HepG2 (cell line): ENCODE results near the gene P3H3. TPM values are rescaled to one million over a fixed set of nuclear protein-coding genes. Genes with fewer than 3 reads are reported as not detected.

Experiments
- ARHGAP35 ChIP-seq: sonication (generic); formaldehyde crosslinking; IDR thresholded peaks from 2 replicates; pipeline ENCODE4 v1.9.0; 2022; ENCODE audit warnings: mild to moderate bottlenecking, inconsistent platforms, moderate library complexity, missing genetic modification reagents, borderline replicate concordance
- ATM ChIP-seq: fragments of 450-650 bp; IDR thresholded peaks from 2 replicates; pipeline ENCODE4 v1.7.1; 2017; ENCODE audit warnings: mild to moderate bottlenecking, borderline replicate concordance
- DNMT3B ChIP-seq: conservative IDR thresholded peaks from 2 replicates; pipeline ENCODE4 v1.6.1; 2016; ENCODE audit warnings: missing biosample characterization, control low read depth
- EP300 ChIP-seq, 3 experiments: sonication (generic) in 1 of 3; formaldehyde crosslinking in 1 of 3; IDR thresholded peaks; 2 replicates each; pipeline versions ENCODE4 v1.5.1 to v1.6.1; 2011 to 2020; ENCODE audit warnings: low read depth in 2 of 3, low read length in 2 of 3, borderline replicate concordance in 1 of 3, improper control_type of control experiment in 1 of 3, mild to moderate bottlenecking in 1 of 3, missing genetic modification reagents in 1 of 3, moderate library complexity in 1 of 3
- ETV5 ChIP-seq: IDR thresholded peaks from 2 replicates; pipeline ENCODE4 v1.6.1; 2018; ENCODE audit warnings: missing biosample characterization, missing genetic modification reagents, inconsistent platforms, borderline replicate concordance
- HNRNPK ChIP-seq: fragments of 200-400 bp; formaldehyde crosslinking; IDR thresholded peaks from 2 replicates; pipeline ENCODE4 v1.6.1; 2018; ENCODE audit warnings: low read length, low read depth, moderate library complexity, mild to moderate bottlenecking; ENCODE audit not compliant: poor library complexity, severe bottlenecking
- IRF2 ChIP-seq: IDR thresholded peaks from 2 replicates; pipeline ENCODE4 v1.6.1; 2018; ENCODE audit warnings: missing genetic modification reagents, missing compliant biosample characterization
- MAZ ChIP-seq, 2 experiments: sonication (generic) in 1 of 2; formaldehyde crosslinking in 1 of 2; IDR thresholded peaks; 2 replicates each; pipeline versions ENCODE4 v1.5.0 to v1.6.1; 2012 to 2020; ENCODE audit warnings: low read depth in 2 of 2, mild to moderate bottlenecking in 2 of 2, borderline replicate concordance in 1 of 2, improper control_type of control experiment in 1 of 2, low read length in 1 of 2, missing genetic modification reagents in 1 of 2, moderate library complexity in 1 of 2
- MED8 ChIP-seq: sonication (generic); formaldehyde crosslinking; IDR thresholded peaks from 2 replicates; pipeline ENCODE4 v1.8.1; 2023; ENCODE audit warnings: mild to moderate bottlenecking, missing genetic modification reagents; ENCODE audit not compliant: insufficient replicate concordance
- NFE2L2 ChIP-seq: fragments of 150-350 bp; IDR thresholded peaks from 2 replicates; pipeline ENCODE4 v1.6.1; 2014; ENCODE audit warnings: low read length
- NFKB2 ChIP-seq: sonication (generic); formaldehyde crosslinking; IDR thresholded peaks from 2 replicates; pipeline ENCODE4 v1.4.0; 2020; ENCODE audit warnings: missing genetic modification reagents, borderline replicate concordance
- PHF21A ChIP-seq: sonication (generic); formaldehyde crosslinking; IDR thresholded peaks from 2 replicates; pipeline ENCODE4 v1.5.0; 2020; ENCODE audit warnings: mild to moderate bottlenecking, missing genetic modification reagents
- SALL1 ChIP-seq: sonication (generic); formaldehyde crosslinking; IDR thresholded peaks from 2 replicates; pipeline ENCODE4 v1.8.0; 2022; ENCODE audit warnings: mild to moderate bottlenecking, missing genetic modification reagents
- TAF15 ChIP-seq: fragments of 200-400 bp; formaldehyde crosslinking; IDR thresholded peaks from one replicate; pipeline ENCODE4 v1.6.1; 2018; ENCODE audit warnings: mild to moderate bottlenecking, low read depth, low read length; ENCODE audit not compliant: poor library complexity, severe bottlenecking
- TRIM24 ChIP-seq: sonication (generic); formaldehyde crosslinking; IDR thresholded peaks from 2 replicates; pipeline ENCODE4 v1.8.0; 2022; ENCODE audit warnings: mild to moderate bottlenecking, missing genetic modification reagents
- YEATS2 ChIP-seq: sonication (generic); formaldehyde crosslinking; IDR thresholded peaks from 2 replicates; pipeline ENCODE4 v1.4.0; 2020; ENCODE audit warnings: missing genetic modification reagents, borderline replicate concordance
- YEATS4 ChIP-seq: sonication (generic); formaldehyde crosslinking; IDR thresholded peaks from 2 replicates; pipeline ENCODE4 v1.4.0; 2020; ENCODE audit warnings: missing genetic modification reagents, borderline replicate concordance
- ZFX ChIP-seq: sonication (generic); formaldehyde crosslinking; IDR thresholded peaks from 2 replicates; pipeline ENCODE4 v1.4.0; 2020; ENCODE audit warnings: mild to moderate bottlenecking, low read depth, missing genetic modification reagents, moderate library complexity
- ZGPAT ChIP-seq: IDR thresholded peaks from 2 replicates; pipeline ENCODE4 v1.6.1; 2016; ENCODE audit warnings: mild to moderate bottlenecking
- ZNF101 ChIP-seq: sonication (generic); formaldehyde crosslinking; IDR thresholded peaks from 2 replicates; pipeline ENCODE4 v1.4.0; 2020; ENCODE audit warnings: mild to moderate bottlenecking, low read depth, missing genetic modification reagents, borderline replicate concordance
- ZNF20 ChIP-seq: sonication (generic); formaldehyde crosslinking; IDR thresholded peaks from 2 replicates; pipeline ENCODE4 v1.4.0; 2020; ENCODE audit warnings: mild to moderate bottlenecking, moderate library complexity, missing genetic modification reagents
- ZNF326 ChIP-seq: sonication (generic); formaldehyde crosslinking; IDR thresholded peaks from 2 replicates; pipeline ENCODE4 v1.4.0; 2020; ENCODE audit warnings: missing genetic modification reagents, borderline replicate concordance
- ZNF430 ChIP-seq: sonication (generic); formaldehyde crosslinking; IDR thresholded peaks from 2 replicates; pipeline ENCODE4 v1.9.0; 2021; ENCODE audit warnings: mild to moderate bottlenecking, missing genetic modification reagents
- ZNF446 ChIP-seq: sonication (generic); formaldehyde crosslinking; IDR thresholded peaks from 2 replicates; pipeline ENCODE4 v1.5.0; 2020; ENCODE audit warnings: mild to moderate bottlenecking, missing genetic modification reagents
- polyA plus RNA-seq, 8 experiments: library from polyadenylated mRNA; depleted of rRNA in 3 of 8; stranded (reverse) in 7 of 8; unstranded in 1 of 8; fragments of >200 nt; fragmentation: Illumina TruSeq in 4 of 8; extraction: Trizol in 4 of 8; gene quantifications; 2 replicates each; pipeline versions ENCODE4 v1.2.1 to v1.2.3, GENCODE V29; 2011 to 2016; ENCODE audit warnings: low read depth in 4 of 8, missing spikeins in 1 of 8, mixed read lengths in 1 of 8; ENCODE audit not compliant: insufficient read depth in 1 of 8
- total RNA-seq, 5 experiments: library from RNA; depleted of rRNA; stranded (reverse); fragments of >200 nt; fragmentation: Illumina TruSeq; extraction: Trizol; gene quantifications; 2 replicates each; pipeline ENCODE4 v1.2.3, GENCODE V29; 2016; ENCODE audit warnings: low read depth in 1 of 5
- TF ChIP-seq, protein P1 (sequence below): sonication (generic); formaldehyde crosslinking; IDR thresholded peaks from 2 replicates; pipeline ENCODE4 v1.5.0; 2020; ENCODE audit warnings: mild to moderate bottlenecking, missing genetic modification reagents

P3H3 gene
- total and polyA plus RNA-seq, 2 of the 13 experiments (the other 11 are each of a cell fraction or from before 2014, with no cell fraction given) = 20.1 to 20.5 TPM

DNA sequence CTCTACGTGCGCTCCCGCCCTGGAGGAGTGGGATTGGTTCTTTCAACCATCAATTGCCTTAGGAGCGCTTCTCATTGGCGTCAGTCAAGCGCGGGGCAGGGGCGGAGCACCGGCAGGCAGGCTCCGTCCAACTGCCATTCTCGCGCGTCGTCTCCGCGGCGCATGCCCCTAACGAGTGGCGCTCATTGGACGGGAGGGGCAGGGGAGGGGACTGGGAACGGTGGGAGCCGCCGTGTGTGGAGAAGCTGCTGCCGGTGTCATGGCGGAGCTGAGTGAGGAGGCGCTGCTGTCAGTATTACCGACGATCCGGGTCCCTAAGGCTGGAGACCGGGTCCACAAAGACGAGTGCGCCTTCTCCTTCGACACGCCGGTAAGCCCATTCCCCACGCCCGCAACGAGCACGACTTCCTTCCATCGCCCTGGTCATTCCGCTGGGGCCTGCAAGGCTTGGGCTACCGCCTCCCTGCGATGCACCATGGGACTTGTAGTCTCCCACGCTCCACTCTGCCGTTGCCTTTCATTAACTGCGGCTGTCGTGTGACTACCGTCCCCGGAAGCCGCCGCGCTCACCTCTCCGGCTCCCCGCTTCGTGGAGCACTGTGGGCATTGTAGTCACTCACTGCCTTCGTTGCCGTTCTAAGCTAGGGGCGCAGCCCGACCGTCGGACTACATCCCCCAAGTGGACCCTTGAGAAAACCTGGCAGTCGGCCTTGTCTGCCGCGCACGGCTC, 23.9 kb downstream of the P3H3 start, which contains the start of gene USP5 (continued):
- TF ChIP-seq TAF15 = peak; percentile 52
- TF ChIP-seq ZGPAT (CRISPR knock-in tag) = peak; percentile 76
- peak; percentile 33; the same call in 1 of the 2 replicates for TF ChIP-seq ETV5 (CRISPR knock-in tag)
- peak; percentile 1; the same call in 1 of the 2 replicates for TF ChIP-seq NFE2L2
- TF ChIP-seq ATM = no peak
- TF ChIP-seq SALL1 (CRISPR knock-in tag) = peak; percentile 62
- TF ChIP-seq ZFX = peak; percentile 99
- TF ChIP-seq HNRNPK = no peak
- TF ChIP-seq TRIM24 (CRISPR knock-in tag) = no peak
- peak; percentile 25 for TF ChIP-seq MED8 (CRISPR knock-in tag)
- TF ChIP-seq ZNF101 = no peak
- TF ChIP-seq EP300 (IDR thresholded peaks at IDR 0.05; ENCODE audit: low read depth in 2 of 2, low read length in 2 of 2) = no peak
- TF ChIP-seq EP300 (CRISPR knock-in tag; IDR thresholded peaks at IDR 0.05; ENCODE audit: borderline replicate concordance) = no peak; the same call in 1 of the 2 replicates
- no peak for TF ChIP-seq ZNF326
- peak; percentile 69; the same call in 1 of the 2 replicates for TF ChIP-seq YEATS2 (CRISPR knock-in tag)
- TF ChIP-seq IRF2 (CRISPR knock-in tag) = peak; percentile 96
- TF ChIP-seq ZNF446 (CRISPR knock-in tag) = no peak
- TF ChIP-seq, protein P1, sequence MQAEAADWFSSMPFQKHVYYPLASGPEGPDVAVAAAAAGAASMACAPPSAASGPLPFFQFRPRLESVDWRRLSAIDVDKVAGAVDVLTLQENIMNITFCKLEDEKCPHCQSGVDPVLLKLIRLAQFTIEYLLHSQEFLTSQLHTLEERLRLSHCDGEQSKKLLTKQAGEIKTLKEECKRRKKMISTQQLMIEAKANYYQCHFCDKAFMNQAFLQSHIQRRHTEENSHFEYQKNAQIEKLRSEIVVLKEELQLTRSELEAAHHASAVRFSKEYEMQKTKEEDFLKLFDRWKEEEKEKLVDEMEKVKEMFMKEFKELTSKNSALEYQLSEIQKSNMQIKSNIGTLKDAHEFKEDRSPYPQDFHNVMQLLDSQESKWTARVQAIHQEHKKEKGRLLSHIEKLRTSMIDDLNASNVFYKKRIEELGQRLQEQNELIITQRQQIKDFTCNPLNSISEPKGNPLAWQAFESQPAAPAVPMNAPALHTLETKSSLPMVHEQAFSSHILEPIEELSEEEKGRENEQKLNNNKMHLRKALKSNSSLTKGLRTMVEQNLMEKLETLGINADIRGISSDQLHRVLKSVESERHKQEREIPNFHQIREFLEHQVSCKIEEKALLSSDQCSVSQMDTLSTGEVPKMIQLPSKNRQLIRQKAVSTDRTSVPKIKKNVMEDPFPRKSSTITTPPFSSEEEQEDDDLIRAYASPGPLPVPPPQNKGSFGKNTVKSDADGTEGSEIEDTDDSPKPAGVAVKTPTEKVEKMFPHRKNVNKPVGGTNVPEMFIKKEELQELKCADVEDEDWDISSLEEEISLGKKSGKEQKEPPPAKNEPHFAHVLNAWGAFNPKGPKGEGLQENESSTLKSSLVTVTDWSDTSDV (CRISPR knock-in tag) = peak; percentile 89; the same call in 1 of the 2 replicates
- no peak for TF ChIP-seq ZNF430 (CRISPR knock-in tag)
- TF ChIP-seq ZNF20 = no peak
- TF ChIP-seq DNMT3B = no peak
- 0 out of 2 replicates have a peak, but pooled peaks have one; percentile 38 for TF ChIP-seq ARHGAP35 (CRISPR knock-in tag)
- TF ChIP-seq PHF21A (CRISPR knock-in tag) = no peak; the same call in 1 of the 2 replicates
- TF ChIP-seq NFKB2 = peak; percentile 89; the same call in 1 of the 2 replicates
- TF ChIP-seq YEATS4 = peak; percentile 67
- peak; percentile 79; the same call in 1 of the 2 replicates for TF ChIP-seq MAZ (IDR thresholded peaks at IDR 0.05; ENCODE audit: borderline replicate concordance, low read depth, low read length)
- peak; percentile 92 for TF ChIP-seq MAZ (CRISPR knock-in tag; IDR thresholded peaks at IDR 0.05; ENCODE audit: low read depth)
